ENCODE results near the gene BMP6.

The BMP6 gene

GRCh38 chr6:7879579-7879978 lies 153.7 kb downstream of the BMP6 start:
- Histone ChIP-seq H3K4me3 (no peak overlapping the region), H3K27ac (no peak overlapping the region)
- no peak for TF ChIP-seq CTCF (IDR thresholded peaks at IDR 0.05)
- DNase-seq (ENCODE audit: low spot score): no peak

GRCh38 chr6:7879980-7880717 lies 154.2 kb downstream of the BMP6 start:
- TF ChIP-seq CTCF (IDR thresholded peaks at IDR 0.05): no peak
- DNase-seq (ENCODE audit: low spot score): no peak
- no peak overlapping the region for H3K4me3 ChIP-seq
- H3K27ac ChIP-seq: no peak overlapping the region

- TF ChIP-seq CTCF (IDR thresholded peaks at IDR 0.05): no peak
- DNase-seq (ENCODE audit: low spot score): no peak
- Histone ChIP-seq H3K27ac (no peak overlapping the region), H3K4me3 (no peak overlapping the region)
These were observed 154.8 kb downstream of the BMP6 start for GRCh38 chr6:7880718-7881107.

- TF ChIP-seq CTCF (IDR thresholded peaks at IDR 0.05): no peak
- DNase-seq (ENCODE audit: low spot score): no peak
- Histone ChIP-seq H3K27ac (no peak overlapping the region), H3K4me3 (no peak overlapping the region)
These were observed 156.0 kb downstream of the BMP6 start for GRCh38 chr6:7881765-7882500.

- DNase-seq (ENCODE audit: low spot score): no peak
- Histone ChIP-seq H3K4me3 (no peak overlapping the region), H3K27ac (no peak overlapping the region)
- TF ChIP-seq CTCF (IDR thresholded peaks at IDR 0.05): no peak
These were observed 156.8 kb downstream of the BMP6 start for GRCh38 chr6:7882505-7883257.

- TF ChIP-seq CTCF (IDR thresholded peaks at IDR 0.05): no peak
These were observed 157.5 kb downstream of the BMP6 start for GRCh38 chr6:7883381-7883780.

More at GRCh38 chr6:7883381-7883780, 157.5 kb downstream of the BMP6 start:
- no peak for DNase-seq (ENCODE audit: low spot score)
- Histone ChIP-seq H3K27ac (no peak overlapping the region), H3K4me3 (no peak overlapping the region)
